H1 (cell line): ENCODE results near the gene NRP2. TPM values are rescaled to one million over a fixed set of nuclear protein-coding genes. Genes with fewer than 3 reads are reported as not detected.

Experiments
- CTCF ChIA-PET: fragments of 300-600 bp; sonication (Branson Sonifier 250); formaldehyde crosslinking; loops from one replicate; lab custom pipeline; 2021; ENCODE audit not compliant: partially characterized antibody; lab: Charles Lee
- POLR2A ChIA-PET: fragments of 300-600 bp; sonication (Branson Sonifier 250); formaldehyde crosslinking; loops from one replicate; lab custom pipeline; 2021; ENCODE audit warnings: inconsistent platforms; ENCODE audit not compliant: partially characterized antibody; lab: Charles Lee
- DNase-seq, 2 experiments: peaks; one replicate each; pipeline versions ENCODE4 v3.0.0 to v3.0.0-alpha.2; 2010 to 2022; ENCODE audit warnings: low spot score in 2 of 2, low read depth in 1 of 2, mixed read lengths in 1 of 2
- FAIRE-seq: peaks from 2 replicates; lab custom pipeline; 2011; peaks lifted over from hg19 to GRCh38; lab: Jason Lieb, UNC
- H2AFZ ChIP-seq: 2 replicates; pipeline ENCODE4 v1.8.1; 2012; ENCODE audit warnings: low read length, inconsistent platforms
- H2AK5ac ChIP-seq: 2 replicates; pipeline ENCODE4 v1.6.1; 2013; ENCODE audit warnings: low read depth, low read length
- H2BK120ac ChIP-seq: replicated peaks from 2 replicates; pipeline ENCODE3; 2013; ENCODE audit warnings: low read depth, low read length, inconsistent platforms
- H2BK12ac ChIP-seq: 2 replicates; pipeline ENCODE4 v1.6.1; 2013; ENCODE audit warnings: low read depth, low read length
- H2BK15ac ChIP-seq: 2 replicates; pipeline ENCODE4 v1.6.1; 2013; ENCODE audit warnings: low read length
- H2BK20ac ChIP-seq: 2 replicates; pipeline ENCODE4 v1.6.1; 2013; ENCODE audit warnings: low read length
- H2BK5ac ChIP-seq: 2 replicates; pipeline ENCODE4 v1.6.1; 2013; ENCODE audit warnings: low read depth, low read length
- H3K14ac ChIP-seq: 2 replicates; pipeline ENCODE4 v1.6.1; 2013; ENCODE audit warnings: inconsistent platforms; ENCODE audit not compliant: insufficient read length
- H3K18ac ChIP-seq: 2 replicates; pipeline ENCODE4 v1.6.1; 2013; ENCODE audit warnings: low read length; ENCODE audit errors: extremely low read depth
- H3K23ac ChIP-seq: 2 replicates; pipeline ENCODE4 v1.6.1; 2013; ENCODE audit warnings: inconsistent platforms; ENCODE audit not compliant: insufficient read length
- H3K23me2 ChIP-seq: 2 replicates; pipeline ENCODE4 v1.6.1; 2013; ENCODE audit warnings: low read depth, low read length
- H3K27ac ChIP-seq: 2 replicates; pipeline ENCODE4 v1.6.1; 2011; ENCODE audit warnings: low read depth, low read length, inconsistent platforms
- H3K27me3 ChIP-seq, 4 experiments: replicated peaks in 1 of 4; 1 replicate in 1 of 4; 2 replicates in 3 of 4; pipeline versions ENCODE4 v1.6.1 to v1.8.1; 2011 to 2013; ENCODE audit warnings: low read length in 3 of 4, mild to moderate bottlenecking in 3 of 4, inconsistent platforms in 2 of 4, mixed read lengths in 2 of 4, moderate library complexity in 1 of 4; ENCODE audit not compliant: control insufficient read depth in 3 of 4, insufficient read depth in 3 of 4; ENCODE audit errors: extremely low read depth in 1 of 4
- H3K36me3 ChIP-seq, 4 experiments: 2 replicates each; pipeline versions ENCODE4 v1.6.1 to v1.8.1; 2011 to 2013; ENCODE audit warnings: mild to moderate bottlenecking in 4 of 4, low read length in 3 of 4, moderate library complexity in 2 of 4, control low read depth in 1 of 4, inconsistent platforms in 1 of 4; ENCODE audit not compliant: insufficient read depth in 4 of 4, control insufficient read depth in 2 of 4
- H3K4ac ChIP-seq: replicated peaks from 2 replicates; pipeline ENCODE3; 2013; ENCODE audit warnings: low read length, low read depth, mixed read lengths, inconsistent platforms; ENCODE audit not compliant: insufficient read length
- H3K4me1 ChIP-seq, 4 experiments: replicated peaks in 1 of 4; 1 replicate in 1 of 4; 2 replicates in 3 of 4; pipeline versions ENCODE4 v1.6.1 to v1.8.1; 2011 to 2013; ENCODE audit warnings: low read length in 3 of 4, inconsistent platforms in 2 of 4, mixed read lengths in 1 of 4; ENCODE audit not compliant: insufficient read depth in 4 of 4, control insufficient read depth in 3 of 4
- H3K4me2 ChIP-seq, 2 experiments: 2 replicates each; pipeline versions ENCODE4 v1.6.1 to v1.8.1; 2011 to 2013; ENCODE audit warnings: low read depth in 2 of 2, low read length in 2 of 2, control low read depth in 1 of 2, inconsistent platforms in 1 of 2, mild to moderate bottlenecking in 1 of 2; ENCODE audit not compliant: insufficient read depth in 1 of 2
- H3K4me3 ChIP-seq, 4 experiments: fragments of 200-600, 300-600 bp in 1 of 4; sonication (generic), shearing (Covaris generic), sonication (Bioruptor Twin) in 1 of 4; 2 replicates each; pipeline versions ENCODE4 v1.5.1 to v1.8.1; 2011 to 2016; ENCODE audit warnings: low read length in 4 of 4, low read depth in 3 of 4, control low read depth in 2 of 4, inconsistent platforms in 2 of 4, mild to moderate bottlenecking in 2 of 4, mixed read lengths in 1 of 4, moderate library complexity in 1 of 4; ENCODE audit not compliant: insufficient read depth in 2 of 4; ENCODE audit errors: extremely low read depth in 1 of 4
- H3K56ac ChIP-seq: replicated peaks from 2 replicates; pipeline ENCODE3; 2013; ENCODE audit warnings: low read depth, mild to moderate bottlenecking, mixed read lengths, low read length, inconsistent platforms; ENCODE audit not compliant: insufficient read length
- H3K79me1 ChIP-seq: 2 replicates; pipeline ENCODE4 v1.6.1; 2013; ENCODE audit warnings: low read depth, low read length, control low read depth
- H3K79me2 ChIP-seq, 2 experiments: 2 replicates each; pipeline versions ENCODE4 v1.6.1 to v1.8.1; 2012 to 2013; ENCODE audit warnings: low read length in 2 of 2, mild to moderate bottlenecking in 2 of 2, inconsistent platforms in 1 of 2; ENCODE audit not compliant: insufficient read depth in 2 of 2, control insufficient read depth in 1 of 2
- H3K9ac ChIP-seq, 4 experiments: replicated peaks in 1 of 4; 1 replicate in 1 of 4; 2 replicates in 3 of 4; pipeline versions ENCODE4 v1.6.1 to v1.8.1; 2011 to 2013; ENCODE audit warnings: low read depth in 3 of 4, low read length in 3 of 4, control low read depth in 2 of 4, mild to moderate bottlenecking in 2 of 4, moderate library complexity in 2 of 4, inconsistent platforms in 1 of 4; ENCODE audit errors: extremely low read depth in 1 of 4
- H3K9me3 ChIP-seq, 2 experiments: 2 replicates each; pipeline versions ENCODE4 v1.6.1 to v1.8.1; 2012 to 2013; ENCODE audit warnings: mild to moderate bottlenecking in 2 of 2, moderate library complexity in 2 of 2, control low read depth in 1 of 2, inconsistent platforms in 1 of 2, low read depth in 1 of 2, low read length in 1 of 2, mixed read lengths in 1 of 2; ENCODE audit not compliant: insufficient read depth in 2 of 2
- H4K20me1 ChIP-seq, 2 experiments: replicated peaks in 1 of 2; 2 replicates each; pipeline versions ENCODE3 to v1.8.1; 2011 to 2013; ENCODE audit warnings: inconsistent platforms in 2 of 2, low read length in 2 of 2, mild to moderate bottlenecking in 1 of 2; ENCODE audit not compliant: insufficient read depth in 2 of 2, control insufficient read depth in 1 of 2
- H4K5ac ChIP-seq: 2 replicates; pipeline ENCODE4 v1.6.1; 2013; ENCODE audit warnings: low read length, low read depth, mixed read lengths, inconsistent platforms; ENCODE audit not compliant: insufficient read length
- H4K8ac ChIP-seq: 2 replicates; pipeline ENCODE4 v1.8.0; 2013; ENCODE audit warnings: mild to moderate bottlenecking, moderate library complexity, low read length, inconsistent platforms; ENCODE audit not compliant: insufficient read depth; ENCODE audit errors: extremely low read depth
- H4K91ac ChIP-seq: replicated peaks from 2 replicates; pipeline ENCODE3; 2013; ENCODE audit warnings: low read length, mixed read lengths, inconsistent platforms; ENCODE audit not compliant: insufficient read length
- RNF2 ChIP-seq: fragments of 200-900, 300-1000 bp; sonication (generic); IDR thresholded peaks from 2 replicates; pipeline ENCODE4 v1.7.1; 2016; ENCODE audit warnings: borderline replicate concordance, low read depth, mild to moderate bottlenecking, antibody characterized with exemption, low read length; ENCODE audit not compliant: poor library complexity, severe bottlenecking; ENCODE audit errors: missing control alignments
- polyA plus RNA-seq, 7 experiments: library from polyadenylated mRNA; depleted of rRNA in 3 of 7; stranded (reverse) in 5 of 7; unstranded in 2 of 7; fragments of >200 nt in 5 of 7; fragments of 200-250 nt in 2 of 7; gene quantifications; 1 replicate in 5 of 7; 2 replicates in 1 of 7; 4 replicates in 1 of 7; pipeline versions ENCODE4 v1.2.1 to v1.2.3, GENCODE V29; 2011 to 2013; ENCODE audit warnings: missing spikeins in 2 of 7, mixed read lengths in 2 of 7
- total RNA-seq: library from RNA; stranded (reverse); fragmentation: NEBNext Ultra II Directional; extraction: Animal tissue kit (Norgen Biotek cat#: 25700); gene quantifications from 2 replicates; pipeline ENCODE4 v1.2.1, GENCODE V29; 2021

Gene NRP2
- total and polyA plus RNA-seq, 2 of the 8 experiments (the other 6 are each of a cell fraction or from before 2014, with no cell fraction given) = 32.0 to 37.8 TPM

DNA sequence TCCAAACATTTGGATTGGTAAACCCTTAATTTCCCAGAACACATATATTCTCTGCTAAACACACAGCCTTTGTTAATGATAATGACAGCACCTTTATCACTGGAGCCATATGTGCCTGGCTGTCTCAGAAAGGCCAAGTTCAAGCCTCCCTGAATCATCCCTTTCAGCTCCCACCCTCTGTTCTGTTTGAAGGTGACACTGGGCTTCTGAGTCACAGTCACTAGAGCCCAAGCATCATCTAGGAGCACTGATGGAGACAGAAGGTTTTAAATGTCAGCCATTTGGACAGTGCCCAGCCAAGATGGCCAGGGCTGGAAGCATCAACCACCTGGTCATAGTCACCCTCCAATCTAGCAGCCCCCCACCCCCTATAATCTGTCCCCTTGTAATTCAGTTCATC, 80.6 kb downstream of the NRP2 start:
- Histone ChIP-seq H4K5ac (no peak overlapping the region), H3K4me1 (peaks cover 6 to 19% (median 8%) of the 10 kb centered on the region in 4 experiments), H3K4ac (no peak overlapping the region), H3K14ac (no peak overlapping the region), H2BK15ac (no peak overlapping the region), H4K20me1 (no peaks in the 10 kb centered on the region), H3K4me3 (no peak overlapping the region), H3K27ac (0 out of 2 replicates have a peak overlapping the region, but pooled peaks have one; percentile 96), H3K4me2 (peak overlapping the region in 1 of 2 experiments; percentile 66; a peak in 1 of 4 replicates), H3K9me3 (no peaks in the 10 kb centered on the region), H3K9ac (no peak overlapping the region; a peak in 1 of 7 replicates), H3K23ac (no peak overlapping the region), H3K23me2 (peaks cover 5% of the 10 kb centered on the region; the same call in 1 of the 2 replicates), H3K79me1 (no peaks in the 10 kb centered on the region), H3K18ac (no peak overlapping the region), H2BK5ac (no peak overlapping the region), H2AFZ (no peak overlapping the region), H2AK5ac (0 out of 2 replicates have a peak overlapping the region, but pooled peaks have one; percentile 71), H3K79me2 (no peaks in the 10 kb centered on the region), H4K8ac (no peak overlapping the region), H3K56ac (no peak overlapping the region), H4K91ac (no peak overlapping the region), H3K36me3 (peaks cover 0 to 15% (median 6%) of the 10 kb centered on the region in 4 experiments; a peak in 5 of 8 replicates), H2BK12ac (peak overlapping the region; percentile 41), H3K27me3 (peaks cover 0 to 5% (median 0%) of the 10 kb centered on the region in 4 experiments; a peak in 2 of 7 replicates), H2BK20ac (no peak overlapping the region), H2BK120ac (no peak overlapping the region)
- DNase-seq (no peak), FAIRE-seq (no peak)
- CTCF ChIA-PET = interaction anchor here (0.7 to 6.5 kb wide), 7 partner anchors 12 to 163 kb away, joined by 3 to 50 read pairs (median 3); no protein-coding TSS in a partner anchor
- no peak for TF ChIP-seq RNF2
- POLR2A ChIA-PET = no interaction called here
